Neural cell (in vitro differentiated cells): ENCODE data around the gene POU3F1. TPM values are rescaled to one million over a fixed set of nuclear protein-coding genes. Genes with fewer than 3 reads are reported as not detected.
A peak's percentile ranks its signal among the peaks of the same experiment; 100 is the strongest.

ENCODE experiments used
- H2AFZ ChIP-seq: fragments of 200-600, 300-800 bp; sonication (generic), shearing (Covaris generic); 2 replicates; pipeline ENCODE4 v1.6.0; 2014; ENCODE audit warnings: low read depth, mild to moderate bottlenecking, antibody characterized with exemption, low read length, moderate library complexity
- H3F3A ChIP-seq: fragments of 200-600 bp; shearing (Covaris generic); 2 replicates; pipeline ENCODE4 v1.6.1; 2016; ENCODE audit warnings: mild to moderate bottlenecking, moderate library complexity, mixed read lengths, antibody characterized with exemption, low read length; ENCODE audit not compliant: insufficient read depth, poor library complexity, severe bottlenecking
- H3K27ac ChIP-seq: fragments of 200-600, 300-800 bp; sonication (generic), shearing (Covaris generic); 2 replicates; pipeline ENCODE4 v1.5.1; 2014; ENCODE audit warnings: mild to moderate bottlenecking, low read length, moderate library complexity
- H3K27me3 ChIP-seq: fragments of 300-800, 200-600 bp; sonication (generic), shearing (Covaris generic); 2 replicates; pipeline ENCODE4 v1.6.0; 2014; ENCODE audit warnings: mild to moderate bottlenecking, low read depth, low read length, moderate library complexity; ENCODE audit not compliant: insufficient read depth
- H3K36me3 ChIP-seq: fragments of 300-800, 200-600 bp; sonication (generic), shearing (Covaris generic); 2 replicates; pipeline ENCODE4 v1.5.1; 2014; ENCODE audit warnings: mild to moderate bottlenecking, antibody characterized with exemption, low read length, moderate library complexity; ENCODE audit not compliant: insufficient read depth
- H3K4me2 ChIP-seq: fragments of 300-800, 200-600 bp; sonication (generic), shearing (Covaris generic); 2 replicates; pipeline ENCODE4 v1.6.0; 2014; ENCODE audit warnings: mild to moderate bottlenecking, low read length
- H3K4me3 ChIP-seq: fragments of 300-800, 200-600 bp; sonication (generic), shearing (Covaris generic); 2 replicates; pipeline ENCODE4 v1.5.1; 2014; ENCODE audit warnings: mild to moderate bottlenecking, low read length, moderate library complexity
- H3K79me2 ChIP-seq: fragments of 200-600 bp; shearing (Covaris generic); replicated peaks from 2 replicates; pipeline ENCODE4 v1.6.0; 2014; ENCODE audit warnings: mild to moderate bottlenecking, low read length, moderate library complexity; ENCODE audit not compliant: insufficient read depth
- H3K9ac ChIP-seq: fragments of 300-800, 200-600 bp; sonication (generic), shearing (Covaris generic); 2 replicates; pipeline ENCODE4 v1.6.1; 2016; ENCODE audit warnings: mild to moderate bottlenecking, low read length, mixed read lengths
- H3K9me2 ChIP-seq: fragments of 200-600 bp; shearing (Covaris generic); 2 replicates; pipeline ENCODE4 v1.6.1; 2016; ENCODE audit warnings: mild to moderate bottlenecking, low read length, mixed read lengths; ENCODE audit not compliant: insufficient read depth
- H3K9me3 ChIP-seq: fragments of 200-600, 300-800 bp; sonication (generic), shearing (Covaris generic); 2 replicates; pipeline ENCODE4 v1.6.1; 2016; ENCODE audit warnings: mild to moderate bottlenecking, mixed run types, low read length, moderate library complexity, mixed read lengths
- H4K20me1 ChIP-seq: fragments of 200-600 bp; shearing (Covaris generic); 2 replicates; pipeline ENCODE4 v1.6.1; 2016; ENCODE audit warnings: mild to moderate bottlenecking, mixed run types; ENCODE audit not compliant: insufficient read depth
- CTCF ChIP-seq: fragments of 450-650 bp; IDR thresholded peaks from 2 replicates; pipeline ENCODE4 v1.5.1; 2014; ENCODE audit warnings: antibody characterized with exemption, mild to moderate bottlenecking, moderate library complexity; ENCODE audit not compliant: poor library complexity, severe bottlenecking
- EP300 ChIP-seq: fragments of 450-650 bp; conservative IDR thresholded peaks from 2 replicates; pipeline ENCODE4 v1.6.1; 2014; ENCODE audit warnings: antibody characterized with exemption, mild to moderate bottlenecking, moderate library complexity; ENCODE audit not compliant: poor library complexity, severe bottlenecking
- EZH2 ChIP-seq: fragments of 200-600, 300-800 bp; shearing (Covaris generic), sonication (generic); IDR thresholded peaks from 2 replicates; pipeline ENCODE4 v1.6.1; 2014; ENCODE audit warnings: antibody characterized with exemption, low read length, borderline replicate concordance, mild to moderate bottlenecking; ENCODE audit not compliant: insufficient read depth, poor library complexity, severe bottlenecking
- MXI1 ChIP-seq: fragments of 450-650 bp; conservative IDR thresholded peaks from 2 replicates; pipeline ENCODE4 v1.6.1; 2014; ENCODE audit warnings: antibody characterized with exemption, mild to moderate bottlenecking; ENCODE audit not compliant: poor library complexity, severe bottlenecking
- POLR2AphosphoS5 ChIP-seq: IDR thresholded peaks from 2 replicates; pipeline ENCODE4 v1.6.1; 2012
- RAD21 ChIP-seq: fragments of 450-650 bp; conservative IDR thresholded peaks from 2 replicates; pipeline ENCODE4 v1.6.1; 2014; ENCODE audit warnings: antibody characterized with exemption, mild to moderate bottlenecking, moderate library complexity
- REST ChIP-seq: IDR thresholded peaks from 2 replicates; pipeline ENCODE4 v1.6.1; 2012; ENCODE audit warnings: borderline replicate concordance
- SMC3 ChIP-seq: fragments of 450-650 bp; conservative IDR thresholded peaks from 2 replicates; pipeline ENCODE4 v1.6.1; 2014; ENCODE audit warnings: antibody characterized with exemption, mild to moderate bottlenecking, moderate library complexity; ENCODE audit not compliant: poor library complexity
- TAF1 ChIP-seq: IDR thresholded peaks from 2 replicates; pipeline ENCODE4 v1.6.1; 2012; ENCODE audit warnings: low read depth
- polyA plus RNA-seq: library from polyadenylated mRNA; depleted of rRNA; stranded (reverse); fragments of >200 nt; gene quantifications from 2 replicates; pipeline ENCODE4 v1.2.3, GENCODE V29; 2014

The POU3F1 gene
- polyA plus RNA-seq, 1 donor from 2014 or later, result 3.1 TPM

GRCh38 chr1:38076455-38076854, 29.9 kb upstream of the POU3F1 start:
- no peak overlapping the region for H3K27ac ChIP-seq
- no peak overlapping the region for H2AFZ ChIP-seq
- H3K9ac ChIP-seq, result no peak overlapping the region
- no peaks in the 10 kb centered on the region for H3K36me3 ChIP-seq
- H3K4me3 ChIP-seq, result no peak overlapping the region
- peak overlapping the region; percentile 12 for H3K4me2 ChIP-seq
- H3K79me2 ChIP-seq, result no peaks in the 10 kb centered on the region
- no peaks in the 10 kb centered on the region for H3F3A ChIP-seq
- H4K20me1 ChIP-seq, result no peaks in the 10 kb centered on the region
- TF ChIP-seq MXI1 (no peak), SMC3 (no peak), POLR2AphosphoS5 (no peak), CTCF (no peak), TAF1 (no peak), RAD21 (no peak), EP300 (no peak), EZH2 (no peak), REST (no peak)
- H3K9me3 ChIP-seq, result no peaks in the 10 kb centered on the region
- no peaks in the 10 kb centered on the region for H3K27me3 ChIP-seq
- no peaks in the 10 kb centered on the region for H3K9me2 ChIP-seq

GRCh38 chr1:38076038-38076437, 29.4 kb upstream of the POU3F1 start:
- TF ChIP-seq EZH2 (no peak), REST (peak; percentile 40)
- H3K4me3 ChIP-seq, result no peak overlapping the region
- H3K27ac ChIP-seq, result no peak overlapping the region
- H3K36me3 ChIP-seq, result no peaks in the 10 kb centered on the region
- no peaks in the 10 kb centered on the region for H4K20me1 ChIP-seq
- H3K4me2 ChIP-seq, result peak overlapping the region; percentile 12
- no peak overlapping the region for H2AFZ ChIP-seq
- no peaks in the 10 kb centered on the region for H3K79me2 ChIP-seq
- no peaks in the 10 kb centered on the region for H3F3A ChIP-seq
- H3K9me2 ChIP-seq, result no peaks in the 10 kb centered on the region
- no peak overlapping the region for H3K9ac ChIP-seq
- no peaks in the 10 kb centered on the region for H3K9me3 ChIP-seq
- no peaks in the 10 kb centered on the region for H3K27me3 ChIP-seq
